IPS-18c (cell line): ENCODE results near the gene ARFGEF2.
"Not testable (repeated sequence)": the region's sequence is repeated elsewhere in the genome, so short reads cannot be mapped to it uniquely, and the experiment has no call there.

Experiments used
- H3K4me3 ChIP-seq: 2 replicates; pipeline ENCODE4 v1.7.0; 2013; ENCODE audit warnings: low read depth, mild to moderate bottlenecking, low read length, moderate library complexity; ENCODE audit not compliant: insufficient read depth
- H3K9me3 ChIP-seq: one replicate; pipeline ENCODE4 v1.6.1; 2013; ENCODE audit warnings: mild to moderate bottlenecking, low read length, moderate library complexity; ENCODE audit not compliant: control insufficient read depth, insufficient read depth

Gene ARFGEF2

GRCh38 chr20:49063279-49063678 is 141.8 kb downstream of the ARFGEF2 start:
- no peak overlapping the region for H3K4me3 ChIP-seq
- H3K9me3 ChIP-seq: no peaks in the 10 kb centered on the region

DNA sequence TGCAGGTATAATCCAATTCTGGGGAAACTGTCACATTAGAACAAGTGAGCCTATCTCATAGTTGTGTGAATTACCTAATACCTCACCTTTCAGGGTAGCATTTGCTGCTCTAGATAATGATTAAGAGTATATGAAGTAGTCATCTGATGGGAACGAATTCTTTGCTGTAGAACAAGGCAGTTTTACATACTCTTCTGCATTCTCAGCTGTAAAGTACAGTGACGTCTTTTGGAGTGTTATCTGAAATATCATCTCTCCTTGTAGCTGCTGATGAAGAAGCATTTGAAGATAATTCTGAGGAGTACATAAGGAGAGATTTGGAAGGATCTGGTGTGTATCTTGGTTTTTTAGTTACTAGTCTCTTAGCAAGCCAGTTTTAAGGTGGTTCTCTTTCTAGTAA is 153.0 kb downstream of the ARFGEF2 start:
- no peak overlapping the region for H3K4me3 ChIP-seq
- peaks cover 2% of the 10 kb centered on the region for H3K9me3 ChIP-seq

GRCh38 chr20:49078310-49078709 is 156.8 kb downstream of the ARFGEF2 start:
- Histone ChIP-seq H3K4me3 (no peak overlapping the region), H3K9me3 (peaks cover 4% of the 10 kb centered on the region)

DNA sequence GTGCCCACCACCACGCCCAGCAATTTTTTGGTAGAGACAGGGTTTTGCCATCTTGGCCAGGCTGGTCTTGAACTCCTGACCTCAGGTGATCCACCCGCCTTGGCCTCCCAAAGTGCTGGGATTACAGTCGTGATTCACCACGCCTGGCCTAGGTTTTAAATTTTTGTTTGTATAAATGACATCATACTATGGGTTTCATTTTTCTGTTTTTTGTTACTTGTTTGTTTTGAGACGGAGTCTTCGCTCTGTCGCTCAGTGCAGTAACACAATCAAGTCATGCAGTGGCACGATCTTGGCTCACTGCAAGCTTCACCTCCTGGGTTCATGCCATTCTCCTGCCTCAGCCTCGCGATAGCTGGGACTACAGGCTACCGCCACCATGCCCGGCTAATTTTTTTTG is 160.8 kb downstream of the ARFGEF2 start:
- H3K4me3 ChIP-seq: not testable (repeated sequence)

More for the DNA sequence above, 160.8 kb downstream of the ARFGEF2 start:
- H3K9me3 ChIP-seq: not testable (repeated sequence)
